Daoy (cell line): ENCODE data around the gene PKP2. TPM values are rescaled to one million over a fixed set of nuclear protein-coding genes. Genes with fewer than 3 reads are reported as not detected.

ENCODE experiments used
- DNase-seq: peaks from one replicate; pipeline ENCODE4 v3.0.0-alpha.2; 2015; ENCODE audit warnings: low read depth
- total RNA-seq: library from RNA; depleted of rRNA; stranded (reverse); fragments of >200 nt; shearing (Covaris generic); gene quantifications from 2 replicates; pipeline ENCODE4 v1.2.3, GENCODE V29; 2014

The PKP2 gene
- total RNA-seq, 1 experiment from 2014 or later = 4.2 TPM

DNA sequence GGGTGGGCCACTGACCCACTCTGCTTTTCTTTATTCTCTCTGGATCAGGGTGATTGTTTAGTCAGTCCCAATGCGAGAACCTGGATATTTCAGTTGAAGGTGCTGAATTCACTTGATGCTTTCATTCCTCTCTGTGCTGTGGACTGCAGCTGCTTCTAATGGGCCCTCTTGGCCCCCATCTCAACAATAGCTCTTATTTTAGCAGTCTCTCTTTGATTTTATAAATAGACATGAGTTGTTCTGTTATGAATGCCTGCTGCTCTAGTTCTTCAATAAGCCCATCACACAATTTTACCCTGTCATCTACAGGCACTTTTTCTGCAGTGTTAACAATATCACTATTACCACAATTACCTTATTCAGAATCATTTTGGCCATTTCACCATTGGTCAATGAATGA is 86.7 kb downstream of the PKP2 start:
- no peak for DNase-seq

DNA sequence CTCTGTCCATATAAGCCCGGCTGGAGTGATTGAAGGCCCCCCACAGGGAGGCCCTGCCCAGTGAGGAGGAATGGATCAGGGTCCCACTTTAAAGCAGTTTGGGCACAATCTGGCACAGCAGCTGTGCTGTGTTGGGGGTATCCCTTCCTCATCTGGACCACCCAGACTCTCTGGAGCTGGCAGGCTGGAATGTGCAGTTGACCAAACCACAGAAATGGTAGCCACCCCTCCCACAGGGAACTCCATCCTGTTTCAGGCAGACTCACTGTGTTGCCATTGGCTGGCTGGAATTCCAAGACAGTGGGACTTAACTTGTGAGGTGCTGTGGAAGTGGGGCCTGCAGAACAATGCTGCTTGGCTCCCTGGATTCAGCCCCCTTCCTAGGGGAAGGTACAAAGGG is 87.4 kb downstream of the PKP2 start:
- DNase-seq = no peak

DNA sequence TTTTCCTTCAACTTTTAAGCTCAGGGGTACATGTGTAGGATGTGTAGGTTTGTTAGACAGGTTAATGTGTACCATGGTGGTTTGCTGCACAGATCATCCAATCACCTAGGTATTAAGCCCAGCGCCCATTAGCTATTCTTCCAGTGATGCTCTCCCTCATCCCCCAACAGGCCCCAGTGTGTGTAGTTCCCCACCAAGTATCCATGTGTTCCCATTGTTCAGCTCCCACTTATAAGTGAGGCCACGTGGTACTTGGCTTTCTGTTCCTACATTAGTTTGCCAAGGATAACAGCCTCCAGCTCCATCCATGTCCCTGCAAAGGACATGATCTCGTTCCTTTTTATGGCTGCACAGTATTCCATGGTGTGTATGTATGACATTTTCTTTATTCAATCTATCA is 92.3 kb downstream of the PKP2 start:
- no peak for DNase-seq

DNA sequence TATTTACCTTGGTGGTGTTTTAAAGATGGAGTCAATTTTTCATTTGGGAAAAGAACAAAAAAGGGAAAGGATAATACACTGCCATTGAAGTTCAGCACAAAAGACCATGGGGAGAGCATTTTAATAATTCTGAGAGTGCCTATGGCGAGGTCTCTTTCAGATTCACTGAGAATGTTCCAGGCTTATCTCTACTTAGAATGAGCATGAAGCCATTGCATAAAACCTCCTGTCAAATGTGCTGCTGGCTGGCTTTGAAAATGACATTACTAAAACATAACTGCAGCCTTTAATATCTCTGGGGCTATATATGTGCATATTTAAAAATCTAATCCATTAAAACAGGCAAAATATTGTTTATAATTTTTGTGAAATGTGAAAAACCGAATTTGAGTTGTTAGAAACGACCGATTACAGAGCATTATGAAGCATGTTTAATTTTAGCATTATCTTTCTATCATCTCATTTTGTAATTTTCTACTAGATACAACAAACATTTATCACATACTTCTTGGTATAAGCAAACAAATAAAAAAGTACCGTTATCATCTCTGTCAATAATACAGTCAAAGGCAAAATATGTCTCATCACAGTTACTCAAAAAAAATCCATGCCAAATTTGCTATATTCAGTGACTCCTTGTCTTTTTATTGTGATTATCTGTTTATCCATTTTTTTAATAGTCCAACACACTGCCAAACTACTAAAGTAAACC is 95.2 kb downstream of the PKP2 start:
- DNase-seq = no peak

DNA sequence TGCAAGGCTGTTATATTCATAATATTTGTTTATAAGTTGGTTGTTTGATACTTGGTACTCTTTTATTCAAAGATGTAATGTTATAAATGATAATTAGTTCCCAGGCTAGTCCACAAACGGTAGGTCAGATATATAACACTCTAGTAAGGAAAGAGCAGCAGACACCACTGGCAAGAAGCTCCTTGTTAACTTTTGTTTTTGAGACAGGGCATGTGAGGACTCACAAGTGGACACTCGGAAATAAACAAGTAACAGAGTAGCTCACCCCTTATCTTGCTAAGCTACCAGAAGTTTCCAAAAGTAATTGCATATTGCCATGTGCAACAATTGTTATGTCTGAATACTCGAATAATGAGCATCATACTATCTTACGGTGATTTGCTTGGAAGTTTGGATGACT is 102.3 kb downstream of the PKP2 start:
- DNase-seq = no peak

DNA sequence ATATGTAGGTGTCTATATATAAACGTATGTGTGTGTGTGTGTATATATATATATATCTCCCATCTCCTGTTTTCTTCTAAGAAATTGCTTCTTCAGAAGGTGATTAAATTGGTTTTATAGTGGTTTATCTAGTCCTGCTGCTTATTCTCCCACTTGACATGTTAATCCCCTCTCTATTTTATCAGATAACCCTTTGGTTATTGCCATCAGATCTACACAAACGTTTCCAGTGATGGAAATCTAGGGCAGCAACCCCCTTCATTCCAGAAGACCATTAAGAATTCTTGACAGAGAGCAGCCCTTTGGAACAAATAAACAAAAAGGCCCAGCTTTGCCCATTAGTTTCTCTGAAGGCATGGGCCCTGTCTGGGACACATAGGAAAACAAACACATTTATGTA is 106.7 kb downstream of the PKP2 start:
- no peak for DNase-seq

DNA sequence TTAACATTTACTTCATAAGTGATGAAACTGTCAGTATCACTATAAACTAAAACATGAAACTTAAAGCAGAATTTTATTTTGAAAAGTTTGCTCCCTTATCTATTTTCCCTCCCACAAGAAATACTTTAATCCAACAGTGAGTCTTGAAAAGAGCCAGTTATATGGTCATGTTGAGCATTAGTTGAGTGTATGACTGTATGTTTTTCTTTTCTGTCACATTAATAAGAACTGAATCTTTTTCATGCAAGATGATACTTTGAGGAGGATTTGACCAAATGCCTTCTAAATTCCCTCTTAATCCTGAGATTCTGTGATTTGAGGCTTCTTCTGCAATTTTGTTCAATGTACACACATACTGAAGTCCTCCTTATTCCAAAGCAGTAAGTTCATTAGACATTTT is 107.1 kb downstream of the PKP2 start:
- DNase-seq = no peak

DNA sequence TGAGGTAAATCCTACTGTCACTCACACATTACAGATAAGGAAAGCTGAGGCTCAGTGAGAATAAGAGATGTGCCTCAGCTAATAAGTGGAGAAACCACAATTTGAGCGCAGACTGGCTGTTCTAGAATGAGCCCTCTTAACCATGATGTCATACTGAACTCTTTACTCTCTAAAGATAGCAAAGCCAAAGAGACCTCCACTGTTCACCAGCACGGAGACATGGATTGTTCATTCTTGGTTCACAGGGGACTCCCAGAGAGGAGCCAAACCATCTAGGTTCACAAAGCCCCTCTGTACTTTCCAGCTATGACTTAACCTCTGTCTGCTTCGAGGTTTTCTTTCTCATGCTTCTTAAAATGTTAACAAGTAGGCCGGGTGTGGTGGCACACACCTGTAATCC is 108.2 kb downstream of the PKP2 start:
- no peak for DNase-seq

DNA sequence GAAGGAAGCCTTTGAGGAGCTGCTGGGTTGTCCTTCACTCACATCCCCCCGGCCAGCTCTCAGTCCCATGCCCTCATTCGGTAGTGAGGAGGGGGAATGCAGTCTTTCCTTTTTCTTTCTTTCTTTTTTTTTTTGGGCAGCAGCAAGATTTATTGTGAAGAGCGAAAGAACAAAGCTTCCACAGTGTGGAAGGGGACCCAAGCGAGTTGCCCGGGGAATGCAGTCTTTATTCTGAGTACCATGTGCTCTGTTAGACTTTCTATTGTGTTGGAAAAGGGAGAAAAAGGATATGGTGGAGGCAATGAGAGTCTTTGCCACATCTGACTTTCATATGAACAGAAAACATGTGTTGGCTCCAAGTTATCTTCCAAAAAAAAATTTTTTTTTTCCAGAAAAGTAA is 111.0 kb downstream of the PKP2 start:
- DNase-seq = no peak

DNA sequence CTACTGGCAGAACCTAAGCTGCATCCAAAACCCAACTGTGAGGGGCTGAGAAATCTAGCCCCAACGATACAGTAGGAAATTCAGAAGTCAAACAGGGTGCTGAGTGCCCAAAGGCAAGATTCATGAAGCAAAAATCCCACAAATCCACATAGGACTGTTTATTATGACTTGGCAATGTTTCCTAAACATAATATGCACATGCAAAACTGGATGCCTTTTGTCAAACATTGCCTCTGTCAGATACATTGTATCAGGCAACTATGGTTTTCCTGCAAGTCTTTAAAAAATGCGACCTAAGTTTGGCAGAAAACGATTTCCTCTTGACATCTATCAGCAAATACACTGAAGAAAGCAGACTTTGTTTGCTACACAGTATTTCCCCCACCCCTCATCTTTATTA is 113.5 kb downstream of the PKP2 start:
- DNase-seq = no peak

DNA sequence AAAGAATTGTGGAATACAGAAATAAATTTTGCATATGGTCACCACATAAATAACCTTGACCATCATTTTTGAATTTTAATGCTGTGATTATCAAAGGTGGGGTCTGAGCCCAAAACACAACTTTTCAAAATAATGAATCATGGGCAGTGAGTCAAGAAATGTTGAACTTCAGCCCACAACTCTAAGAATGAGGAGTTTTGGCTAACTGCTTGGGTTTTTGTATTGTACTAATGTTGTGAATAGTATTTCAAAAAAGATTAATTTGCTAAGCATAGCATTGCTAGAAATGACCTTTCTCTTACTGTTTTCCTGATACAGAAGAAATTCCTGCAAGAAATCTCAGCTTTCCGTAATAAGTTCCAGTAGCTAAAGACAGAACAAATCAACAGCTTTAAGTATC is 116.5 kb downstream of the PKP2 start:
- DNase-seq = no peak

DNA sequence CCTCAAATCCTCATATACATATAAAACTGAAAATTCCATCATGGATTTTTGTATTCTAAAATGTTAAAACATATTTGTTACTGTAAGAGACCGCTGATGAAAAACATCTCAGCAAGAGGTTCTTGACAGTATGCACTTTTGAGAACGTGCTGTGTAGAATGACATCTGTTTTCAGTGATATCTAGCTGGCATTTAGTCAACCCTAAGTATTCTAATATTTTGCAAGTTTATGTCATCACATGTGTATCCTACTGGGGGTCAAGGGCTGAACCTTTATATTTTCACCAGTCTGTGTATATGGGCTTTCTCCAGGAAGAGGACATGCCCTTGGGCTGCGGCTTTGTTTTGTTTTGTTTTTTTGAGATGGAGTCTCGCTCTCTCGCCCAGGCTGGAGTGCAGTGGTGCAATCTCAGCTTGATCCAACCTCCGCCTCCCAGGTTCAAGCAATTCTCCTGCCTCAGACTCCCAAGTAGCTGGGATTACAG is 118.8 kb downstream of the PKP2 start:
- no peak for DNase-seq

DNA sequence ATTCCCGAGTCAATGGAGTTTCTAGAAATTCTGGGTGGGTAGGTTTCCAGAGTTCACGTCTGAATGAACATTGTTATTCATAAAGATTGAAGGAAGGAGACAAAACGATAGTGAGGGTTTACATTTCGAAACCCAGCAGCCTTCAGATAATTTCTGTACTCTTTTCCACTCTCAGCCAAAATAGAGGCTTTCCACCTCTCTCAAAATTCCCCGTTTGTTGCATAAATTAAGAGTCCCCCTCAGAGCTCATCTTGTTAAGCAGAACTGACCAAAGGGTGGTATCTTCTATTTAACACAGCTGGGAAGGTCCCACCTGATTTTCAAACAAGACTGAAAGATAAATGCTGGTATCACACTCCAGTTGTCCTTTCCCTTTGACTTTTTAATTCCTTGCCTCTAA is 119.4 kb downstream of the PKP2 start:
- no peak for DNase-seq

DNA sequence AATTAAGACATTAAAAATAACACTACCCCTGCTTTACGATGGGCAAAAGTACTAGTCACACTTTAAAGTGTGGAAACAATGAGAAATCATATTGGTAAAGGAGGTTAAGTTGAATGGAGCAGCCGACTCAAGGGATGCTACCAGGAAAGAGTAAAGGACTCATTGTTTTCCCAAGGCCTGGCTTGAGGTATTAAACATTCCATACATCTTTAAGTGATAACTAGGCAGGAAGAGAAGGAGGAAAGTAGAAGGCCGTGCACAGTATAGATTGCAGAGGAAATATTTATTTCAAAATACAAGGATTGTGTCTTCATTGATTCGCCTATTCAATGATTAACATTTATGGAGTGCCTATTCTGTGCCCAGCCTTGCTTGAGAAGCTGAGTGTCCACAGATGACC is 120.3 kb downstream of the PKP2 start:
- DNase-seq = no peak

DNA sequence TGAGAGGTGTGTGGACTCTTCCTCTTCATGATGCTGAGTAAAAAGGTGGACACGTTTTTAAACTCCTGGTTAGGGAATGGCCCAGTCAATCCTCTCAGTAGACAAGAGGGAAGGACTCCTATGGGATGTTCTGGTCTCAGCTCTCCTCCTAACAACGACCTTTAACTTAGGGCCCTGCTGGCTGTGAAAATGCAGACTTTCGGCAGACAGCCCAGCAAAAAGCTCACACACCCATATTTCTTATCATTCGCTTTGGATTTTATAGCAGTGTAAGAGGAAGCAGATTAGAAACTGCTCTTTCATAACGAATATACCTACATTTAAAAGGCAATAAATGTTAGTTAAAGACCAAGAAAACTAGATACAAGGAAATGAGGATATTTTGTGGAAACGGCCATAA is 122.9 kb downstream of the PKP2 start:
- DNase-seq = no peak

DNA sequence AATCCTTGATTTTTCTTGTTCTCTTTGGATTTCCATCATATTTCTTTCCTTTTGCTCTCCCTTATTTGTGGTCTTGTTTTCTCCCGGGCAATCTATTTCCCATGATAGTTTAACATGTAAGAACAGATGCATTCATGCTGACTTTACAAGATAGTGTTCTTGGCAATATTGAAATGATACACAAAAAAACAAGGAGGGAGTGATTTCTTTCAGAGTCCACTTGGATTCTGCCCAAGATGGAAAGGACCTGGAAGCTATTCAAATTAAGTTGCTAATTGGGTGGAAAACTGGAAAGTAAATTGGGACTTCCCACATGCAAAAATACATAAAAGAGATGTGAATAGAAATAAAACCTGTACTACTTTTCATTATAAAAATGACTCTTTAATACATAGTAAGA is 126.4 kb downstream of the PKP2 start:
- no peak for DNase-seq

DNA sequence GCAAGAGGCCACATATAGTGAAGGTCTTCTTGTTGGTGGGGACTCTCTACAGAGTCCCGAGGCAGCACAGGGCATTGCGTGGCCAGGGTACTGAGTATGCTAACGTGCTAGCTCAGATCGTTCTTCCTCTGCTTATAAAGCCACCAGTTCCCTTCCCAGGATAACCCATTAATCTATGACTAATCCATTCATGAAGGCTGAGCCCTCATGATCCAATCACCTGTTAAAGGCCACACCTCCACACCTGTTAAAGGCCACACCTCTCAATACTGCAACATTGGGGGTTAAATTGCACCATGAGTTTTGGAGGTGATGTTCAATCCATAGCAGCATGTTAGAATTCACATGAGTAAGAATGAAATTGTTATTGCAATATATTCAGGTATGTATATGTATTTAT is 128.1 kb downstream of the PKP2 start:
- DNase-seq = no peak

DNA sequence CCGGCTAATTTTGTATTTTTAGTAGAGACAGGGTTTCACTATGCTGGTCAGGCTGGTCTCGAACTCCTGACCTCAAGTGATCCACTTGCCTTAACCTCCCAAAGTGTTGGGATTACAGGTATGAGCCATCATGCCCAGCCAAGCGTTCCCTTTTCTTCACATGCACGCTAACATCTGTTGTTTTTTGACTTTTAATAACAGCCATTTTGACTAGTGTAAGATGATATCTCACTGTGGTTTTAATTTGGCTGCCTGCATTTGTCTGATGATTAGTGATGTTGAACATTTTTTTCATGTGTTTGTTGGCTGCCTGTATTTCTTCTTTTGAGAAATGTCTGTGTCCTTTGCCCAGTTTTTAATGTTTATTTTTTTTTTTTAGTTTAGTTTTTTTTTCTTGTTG is 130.7 kb downstream of the PKP2 start:
- peak; percentile 20 for DNase-seq

DNA sequence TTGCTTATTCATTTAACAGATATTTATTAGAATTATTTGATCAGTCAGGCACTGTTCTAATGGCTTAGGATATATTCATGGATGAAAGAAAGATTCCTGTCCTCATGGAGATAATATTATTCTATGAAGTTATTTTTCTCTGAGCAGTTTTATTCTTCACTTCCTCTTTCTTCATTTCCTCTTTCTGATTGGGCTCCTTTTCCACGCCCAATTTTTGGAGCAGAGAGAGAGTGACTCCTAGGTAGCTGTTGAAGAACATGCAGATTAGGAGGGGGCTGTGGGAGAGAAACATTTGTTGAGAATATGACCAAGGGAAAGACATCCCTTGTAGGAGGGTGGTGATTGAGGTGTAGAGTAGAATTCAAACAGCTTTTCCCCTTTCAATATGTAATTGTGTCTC is 134.9 kb downstream of the PKP2 start:
- no peak for DNase-seq

DNA sequence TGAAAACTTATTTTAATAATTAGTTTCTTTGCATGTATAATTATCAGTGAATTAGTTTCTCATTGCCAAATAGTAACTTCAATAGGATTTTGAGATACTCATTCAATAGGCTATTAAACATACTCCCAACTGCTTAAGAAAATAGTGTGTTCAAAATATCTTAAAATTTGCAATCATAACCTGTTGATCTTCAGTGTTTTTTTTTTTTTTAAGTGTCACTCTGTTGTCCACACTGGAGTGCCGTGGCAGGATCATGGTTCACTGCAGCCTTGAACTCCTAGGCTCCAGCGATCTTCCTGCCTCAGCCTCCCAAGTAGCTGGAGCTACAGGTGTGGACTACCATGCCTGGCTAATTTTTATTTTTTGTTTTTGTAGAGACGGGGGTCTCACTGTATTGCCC is 139.4 kb downstream of the PKP2 start:
- no peak for DNase-seq

DNA sequence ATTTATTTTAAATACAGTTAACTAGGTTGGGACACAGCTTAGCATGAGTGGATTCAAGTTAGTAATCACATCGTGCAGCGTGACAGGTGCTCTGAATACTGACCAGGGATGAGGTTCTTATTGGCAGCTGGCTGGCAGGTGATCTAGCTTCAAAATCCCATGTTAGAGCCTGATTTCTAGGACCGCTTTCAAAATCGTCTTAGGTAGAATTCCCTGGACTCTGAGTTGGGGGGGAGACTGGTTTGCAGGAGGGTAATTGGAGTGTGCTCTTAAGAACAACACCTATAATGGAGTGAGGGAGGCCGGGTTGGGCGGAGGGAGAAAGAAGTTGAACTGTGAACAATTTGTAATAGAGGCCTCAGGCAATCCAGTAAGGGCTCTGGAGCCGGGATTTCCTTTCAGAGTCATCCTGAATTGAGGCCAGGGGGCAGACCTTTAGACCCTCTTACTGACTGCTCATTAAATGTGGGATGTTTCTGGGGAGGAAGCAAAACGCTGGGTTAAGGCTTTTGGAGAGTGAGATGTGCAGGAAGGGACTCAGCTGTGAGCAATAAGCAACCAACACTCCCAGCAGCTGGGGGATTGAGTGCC is 140.0 kb downstream of the PKP2 start:
- peak; percentile 12 for DNase-seq

DNA sequence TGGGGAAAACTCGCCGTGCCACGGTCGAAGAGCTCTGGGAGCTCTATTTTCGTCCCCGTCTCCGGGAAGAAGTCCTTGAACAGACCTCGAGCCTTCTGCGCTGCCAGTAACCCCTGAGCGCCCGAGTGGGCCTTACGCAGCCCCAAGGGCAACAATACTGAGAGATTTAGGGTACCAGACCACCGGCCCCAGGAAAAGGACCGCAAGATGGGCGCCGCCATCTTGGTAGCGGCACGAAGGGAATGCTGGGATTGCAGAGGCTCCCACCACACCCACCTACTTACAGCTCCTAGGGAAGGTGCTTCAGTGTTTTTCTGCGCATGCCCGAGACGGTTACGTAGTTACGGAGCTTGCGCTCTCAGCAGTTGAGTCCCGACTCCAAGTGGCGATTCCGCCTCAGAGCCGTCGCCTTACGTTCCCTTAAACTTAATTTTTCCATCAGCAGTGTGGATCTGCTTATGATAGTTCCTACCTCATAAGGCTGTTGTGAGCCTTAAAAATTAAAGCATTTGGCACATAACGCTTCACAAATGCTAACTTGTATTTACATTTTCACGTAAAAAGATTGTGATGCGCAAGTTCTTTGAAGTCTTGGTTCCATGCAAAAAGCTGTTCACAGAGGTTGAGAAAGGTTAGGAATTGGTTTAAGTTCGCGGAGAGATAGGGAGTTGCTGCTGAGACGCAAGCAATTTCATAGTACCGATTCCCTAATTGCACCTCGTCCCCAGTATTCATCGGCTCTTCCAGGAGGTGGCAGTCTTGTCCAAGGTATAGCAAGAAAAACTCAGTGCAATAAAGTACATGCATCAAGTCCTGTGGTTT is 140.7 kb downstream of the PKP2 start, which contains the start of gene YARS2:
Gene YARS2, minus strand, starts transcription at position 244 of the 822 bp plus-strand sequence. Its CDS starts 23 bp downstream, at position 221.
- DNase-seq = peak; percentile 98
